Mucosa of descending colon (tissue), 3 donors: ENCODE results near the gene ZBED1. TPM values are rescaled to one million over a fixed set of nuclear protein-coding genes. Genes with fewer than 3 reads are reported as not detected.
A peak's percentile ranks its signal among the peaks of the same experiment; 100 is the strongest.
"Not testable (repeated sequence)": the region's sequence is repeated elsewhere in the genome, so short reads cannot be mapped to it uniquely, and the experiment has no call there.

Source experiments
- ATAC-seq: fragments of 200-7000 bp; cut with Tn5 transposase; one replicate; pipeline ENCODE4 v1.9.1; 2020; ENCODE audit warnings: mild to moderate bottlenecking, moderate library complexity
- DNase-seq, 3 donors: peaks; one replicate each; pipeline ENCODE4 v3.0.0-alpha.2; 2020
- H3K36me3 ChIP-seq: fragments of 200-600 bp; one replicate; pipeline ENCODE4 v1.8.0; 2021; ENCODE audit warnings: low read depth, mild to moderate bottlenecking
- H3K4me1 ChIP-seq: fragments of 200-600 bp; one replicate; pipeline ENCODE4 v1.8.0; 2021; ENCODE audit warnings: low read depth, mild to moderate bottlenecking
- H3K4me3 ChIP-seq: fragments of 200-600 bp; one replicate; pipeline ENCODE4 v1.8.0; 2021; ENCODE audit warnings: mild to moderate bottlenecking
- H3K9me3 ChIP-seq: fragments of 200-600 bp; one replicate; pipeline ENCODE4 v1.8.0; 2021; ENCODE audit warnings: mild to moderate bottlenecking
- intact Hi-C, 2 donors: fragments of 100-400 bp; cut with DNase I in 1 of 2; cut with micrococcal nuclease in 1 of 2; formaldehyde crosslinking; loops; one replicate each; pipeline versions ENCODE4 v1.11.0 to v1.11.1; 2022; cut with DNase I, micrococcal nuclease
- total RNA-seq, 3 donors: library from RNA; stranded (reverse); fragmentation: NEBNext Ultra II Directional in 2 of 3; extraction: Animal tissue kit (Norgen Biotek cat#: 25700) in 2 of 3; gene quantifications; one replicate each; pipeline versions ENCODE4 v1.2.1 to v1.2.4, GENCODE V29; 2021 to 2023
- TF ChIP-seq, protein P1 (sequence below): fragments of 200-600 bp; IDR thresholded peaks from one replicate; pipeline ENCODE4 v1.8.0; 2022; ENCODE audit warnings: antibody characterized with exemption, mild to moderate bottlenecking
- donor health status: DM: no; HTN: no; CAD: no; lungs with moderate emphysema.
- donor health status: DM: no; HTN: no; CAD: no.
- donor health status: DM: no; HTN: yes; CAD: no.

ZBED1 gene
- total RNA-seq, 3 donors from 2014 or later, result 43.0 to 71.2 (median 47.8) TPM

DNA sequence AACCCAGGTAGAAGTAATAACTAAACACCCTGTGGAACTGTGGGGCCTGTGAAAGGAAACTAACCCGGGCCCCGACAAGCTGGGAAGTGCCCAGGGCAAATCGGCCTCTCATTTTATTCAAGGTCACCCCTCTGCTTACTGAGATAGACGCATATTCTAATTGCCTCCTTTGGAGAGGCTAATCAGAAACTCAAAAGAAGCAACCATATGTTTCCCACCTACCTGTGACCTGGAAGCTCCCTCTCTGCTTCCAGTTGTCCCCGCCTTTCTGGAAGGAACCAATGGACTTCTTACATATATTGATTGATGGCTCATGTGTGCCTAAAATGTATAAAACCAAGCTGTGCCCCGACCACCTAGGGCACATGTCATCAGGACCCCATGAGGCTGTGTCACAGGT, 23.1 kb upstream of the ZBED1 start:
- intact Hi-C loops, result no loop called here
- no peak overlapping the region for H3K4me3 ChIP-seq
- no peaks in the 10 kb centered on the region for H3K4me1 ChIP-seq
- H3K36me3 ChIP-seq, result no peaks in the 10 kb centered on the region
- H3K9me3 ChIP-seq, result no peaks in the 10 kb centered on the region
- TF ChIP-seq, protein P1, sequence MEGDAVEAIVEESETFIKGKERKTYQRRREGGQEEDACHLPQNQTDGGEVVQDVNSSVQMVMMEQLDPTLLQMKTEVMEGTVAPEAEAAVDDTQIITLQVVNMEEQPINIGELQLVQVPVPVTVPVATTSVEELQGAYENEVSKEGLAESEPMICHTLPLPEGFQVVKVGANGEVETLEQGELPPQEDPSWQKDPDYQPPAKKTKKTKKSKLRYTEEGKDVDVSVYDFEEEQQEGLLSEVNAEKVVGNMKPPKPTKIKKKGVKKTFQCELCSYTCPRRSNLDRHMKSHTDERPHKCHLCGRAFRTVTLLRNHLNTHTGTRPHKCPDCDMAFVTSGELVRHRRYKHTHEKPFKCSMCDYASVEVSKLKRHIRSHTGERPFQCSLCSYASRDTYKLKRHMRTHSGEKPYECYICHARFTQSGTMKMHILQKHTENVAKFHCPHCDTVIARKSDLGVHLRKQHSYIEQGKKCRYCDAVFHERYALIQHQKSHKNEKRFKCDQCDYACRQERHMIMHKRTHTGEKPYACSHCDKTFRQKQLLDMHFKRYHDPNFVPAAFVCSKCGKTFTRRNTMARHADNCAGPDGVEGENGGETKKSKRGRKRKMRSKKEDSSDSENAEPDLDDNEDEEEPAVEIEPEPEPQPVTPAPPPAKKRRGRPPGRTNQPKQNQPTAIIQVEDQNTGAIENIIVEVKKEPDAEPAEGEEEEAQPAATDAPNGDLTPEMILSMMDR, result no peak
- no peak for DNase-seq
- ATAC-seq, result no peak

DNA sequence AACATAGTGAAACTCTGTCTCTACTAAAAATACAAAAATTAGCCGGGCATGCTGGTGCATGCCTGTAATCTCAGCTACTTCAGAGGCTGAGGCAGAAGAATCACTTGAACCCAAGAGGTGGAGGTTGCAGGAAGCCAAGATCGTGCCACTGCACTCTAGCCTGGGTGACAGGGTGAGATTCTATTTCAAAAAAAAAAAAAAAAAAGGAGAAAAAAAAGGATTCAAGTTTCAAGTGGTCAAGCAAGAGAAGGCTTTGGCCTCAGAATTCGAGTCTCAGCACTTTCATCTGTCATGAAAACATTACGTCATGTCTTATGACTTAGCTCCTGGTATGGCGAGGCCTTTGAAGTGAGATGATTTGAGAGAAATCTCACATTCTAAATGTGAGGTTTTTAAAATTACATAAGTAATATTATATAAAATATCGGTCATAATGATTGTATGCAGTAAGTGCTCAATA, 21.2 kb upstream of the ZBED1 start:
- Histone ChIP-seq H3K4me1 (no peaks in the 10 kb centered on the region), H3K36me3 (no peaks in the 10 kb centered on the region), H3K4me3 (no peak overlapping the region), H3K9me3 (no peaks in the 10 kb centered on the region)
- TF ChIP-seq, protein P1, result no peak
- DNase-seq (no peak), ATAC-seq (no peak)
- intact Hi-C loops, result no loop called here

DNA sequence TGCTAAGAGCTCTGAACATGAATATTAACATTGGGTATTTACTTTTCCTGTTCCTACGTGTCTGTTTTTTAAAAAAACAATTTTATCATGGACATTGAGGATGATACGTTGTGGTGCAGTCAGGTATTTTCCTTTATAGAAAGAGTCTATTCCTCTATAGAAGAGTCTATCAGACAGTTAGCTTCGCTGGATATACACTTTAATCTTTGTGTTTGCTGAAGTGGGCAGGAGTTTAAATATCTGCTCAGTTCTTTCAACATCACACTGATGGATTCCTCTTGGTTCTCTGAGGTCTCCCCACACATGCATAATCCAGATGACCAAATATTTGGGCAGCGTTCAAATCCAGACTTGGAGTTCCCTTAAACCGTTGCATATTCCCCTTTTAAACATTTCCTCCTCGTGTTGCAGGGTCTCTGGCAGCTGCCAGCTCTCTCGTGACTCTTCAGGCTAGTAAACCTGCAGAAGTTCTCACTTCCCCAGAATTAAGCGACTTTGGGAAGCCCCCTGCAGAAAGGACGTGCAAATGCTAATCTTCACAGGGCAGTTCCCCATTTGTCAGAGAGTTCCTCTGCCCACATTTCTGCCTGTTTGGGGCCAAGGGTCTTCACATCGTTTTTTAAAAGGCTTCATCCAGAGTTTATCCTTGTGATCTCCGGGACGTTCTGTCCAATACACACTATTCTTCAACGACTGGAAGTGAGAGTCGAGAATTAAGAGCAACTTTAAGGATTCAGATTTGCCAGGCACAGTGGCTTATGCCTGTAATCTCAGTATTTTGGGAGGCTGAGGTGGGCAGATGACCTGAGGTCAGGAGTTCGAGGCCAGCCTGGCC, 20.5 kb upstream of the ZBED1 start:
- no peak overlapping the region for H3K4me3 ChIP-seq
- no peaks in the 10 kb centered on the region for H3K4me1 ChIP-seq
- no peaks in the 10 kb centered on the region for H3K36me3 ChIP-seq
- TF ChIP-seq, protein P1, result no peak
- peak in 1 of 3 donors; percentile 22 for DNase-seq
- intact Hi-C loops, result no loop called here
- peak; percentile 56 for ATAC-seq
- H3K9me3 ChIP-seq, result no peaks in the 10 kb centered on the region

DNA sequence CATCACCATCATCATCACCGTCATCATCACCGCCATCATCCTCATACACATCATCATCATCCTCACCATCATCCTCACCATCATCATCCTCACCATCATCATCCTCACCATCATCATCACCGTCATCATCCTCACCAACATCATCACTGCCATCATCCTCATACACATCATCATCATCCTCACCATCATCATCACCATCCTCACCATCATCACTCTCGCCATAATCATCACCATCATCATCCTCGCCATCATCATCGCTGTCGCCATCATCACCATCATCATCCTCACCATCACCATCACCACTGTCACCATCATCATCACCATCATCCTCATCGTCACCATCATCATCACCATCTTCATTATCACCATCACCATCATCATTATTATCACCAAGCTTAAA, 19.8 kb upstream of the ZBED1 start:
- TF ChIP-seq, protein P1, result no peak

DNA sequence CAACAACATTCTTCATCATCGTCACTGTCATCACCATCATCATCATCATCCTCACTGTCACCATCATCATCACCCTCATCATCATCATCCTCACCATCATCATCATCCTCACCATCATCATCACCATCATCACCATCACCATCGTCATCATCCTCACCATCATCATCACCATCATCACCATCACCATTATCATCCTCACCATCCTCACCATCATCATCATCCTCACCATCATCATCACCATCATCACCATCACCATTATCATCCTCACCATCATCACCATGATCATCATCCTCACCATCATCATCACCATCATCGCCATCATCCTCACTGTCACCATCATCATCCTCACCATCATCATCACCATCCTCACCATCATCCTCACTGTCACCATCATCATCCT, 18.9 kb upstream of the ZBED1 start:
- H3K9me3 ChIP-seq, ATAC-seq, DNase-seq, H3K4me1 ChIP-seq, H3K4me3 ChIP-seq, intact Hi-C loops, H3K36me3 ChIP-seq: not testable (repeated sequence)

More for the DNA sequence above, 19.8 kb upstream of the ZBED1 start:
- no peaks in the 10 kb centered on the region for H3K4me1 ChIP-seq
- H3K4me3 ChIP-seq, result no peak overlapping the region
- H3K9me3 ChIP-seq, result no peaks in the 10 kb centered on the region
- ATAC-seq (no peak), DNase-seq (no peak)
- intact Hi-C loops, result no loop called here
- no peaks in the 10 kb centered on the region for H3K36me3 ChIP-seq

DNA sequence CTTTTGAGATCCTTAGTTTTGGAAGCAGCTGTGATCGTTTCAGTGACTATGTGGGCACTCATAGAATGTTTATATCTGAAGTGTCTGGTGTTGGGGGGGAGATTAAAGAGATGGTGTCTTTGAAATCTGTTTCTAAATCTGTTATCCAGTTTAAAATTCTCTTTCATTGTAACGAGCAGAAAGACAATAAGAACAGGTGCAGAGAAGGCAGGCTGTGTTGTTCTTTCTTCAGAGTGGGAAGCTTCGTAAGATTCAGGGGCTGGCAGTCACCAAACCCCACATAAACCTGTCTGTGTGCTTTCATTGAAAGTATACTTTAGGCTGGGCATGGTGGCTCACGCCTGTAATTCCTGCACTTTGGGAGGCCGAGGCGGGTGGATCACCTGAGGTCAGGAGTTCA, 16.3 kb upstream of the ZBED1 start:
- intact Hi-C loops, result no loop called here

More for the DNA sequence above, 16.3 kb upstream of the ZBED1 start:
- TF ChIP-seq, protein P1, result no peak
- H3K36me3 ChIP-seq, result no peaks in the 10 kb centered on the region
- no peaks in the 10 kb centered on the region for H3K4me1 ChIP-seq
- no peaks in the 10 kb centered on the region for H3K9me3 ChIP-seq
- DNase-seq (no peak), ATAC-seq (no peak)
- H3K4me3 ChIP-seq, result no peak overlapping the region
